NCI-H128 (cell line): ENCODE data around the gene ANO2.

Experiments used
- DNase-seq: peaks from one replicate; lab custom pipeline; 2025; ENCODE audit not compliant: unreplicated experiment; lab: John Stamatoyannopoulos, UW

ANO2 gene

DNA sequence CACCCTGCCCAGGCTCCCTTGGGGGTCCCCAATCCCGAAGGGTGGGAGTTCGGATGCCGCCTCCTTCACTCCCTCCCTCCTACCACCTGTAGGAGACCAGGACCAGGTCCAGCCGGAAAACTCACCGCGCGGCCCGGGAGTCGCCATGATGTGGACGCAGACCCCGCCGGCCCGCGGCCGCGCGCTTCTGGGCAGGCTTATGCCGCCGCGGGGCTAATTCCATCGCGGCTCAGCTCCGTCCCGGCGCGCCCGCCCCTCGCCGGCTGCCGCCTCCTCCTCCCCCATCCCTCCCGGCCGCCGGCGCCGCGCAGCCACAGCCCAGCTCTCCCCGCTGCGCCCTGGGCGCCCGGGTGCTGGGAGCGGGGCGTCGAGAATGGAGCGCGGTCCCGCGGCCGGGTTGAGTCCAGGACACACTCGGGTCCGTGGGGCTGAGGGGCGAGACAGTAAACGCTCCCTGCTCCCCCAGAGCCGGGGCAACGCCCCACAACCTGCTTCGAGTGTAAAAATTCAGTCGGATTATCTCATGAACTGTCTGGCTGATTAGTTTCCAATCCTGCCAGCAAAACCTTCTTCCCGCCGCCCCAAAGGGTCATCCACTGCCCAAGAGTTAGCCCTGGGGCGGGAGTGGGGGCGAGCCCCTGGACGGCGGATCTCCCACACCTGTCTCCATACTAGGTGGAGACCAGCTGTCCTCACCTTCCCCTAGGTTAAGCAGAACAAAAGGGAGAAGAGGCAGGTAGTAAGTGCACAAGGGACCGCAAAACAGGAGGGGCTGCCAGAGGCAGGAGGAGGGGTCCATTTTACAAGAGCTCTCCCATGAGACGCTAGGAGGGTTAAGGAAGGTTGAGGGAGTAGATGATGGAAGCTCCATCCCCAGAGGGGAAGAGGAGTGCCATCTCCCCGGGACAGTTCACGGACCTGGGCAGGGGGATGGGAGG, at the start of gene ANO2:
TSS of gene ANO2 (minus strand) at position 189 of the 938 bp plus-strand sequence. CDS start at position 147, 42 bp downstream.
- peak; percentile 22 for DNase-seq

- DNase-seq = no peak
Measured at GRCh38 chr12:5989621-5990020, 44.6 kb upstream of the ANO2 start.

- DNase-seq = peak; percentile 53
Measured at GRCh38 chr12:5988659-5989116, 43.6 kb upstream of the ANO2 start.

- no peak for DNase-seq
Measured at GRCh38 chr12:5988088-5988487, 43.0 kb upstream of the ANO2 start.

DNA sequence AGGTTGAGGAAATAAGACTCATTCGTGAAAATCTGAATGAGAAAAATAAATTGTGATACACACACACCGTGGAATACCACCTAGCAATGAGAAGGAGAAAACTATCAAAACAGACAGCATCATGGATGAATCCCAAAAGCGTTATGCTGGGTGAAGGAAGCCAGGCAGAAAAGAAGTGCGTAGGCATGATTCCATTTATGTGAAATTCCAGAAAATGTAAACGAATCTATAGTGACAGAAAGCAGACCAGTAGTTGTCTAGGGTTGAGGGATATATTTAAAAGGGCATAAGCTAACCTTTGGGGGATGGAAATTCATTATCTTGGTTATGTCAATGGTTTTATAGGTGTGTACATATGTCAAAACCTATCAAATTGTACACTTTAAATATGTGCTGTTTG, 42.5 kb upstream of the ANO2 start:
- DNase-seq = no peak

DNA sequence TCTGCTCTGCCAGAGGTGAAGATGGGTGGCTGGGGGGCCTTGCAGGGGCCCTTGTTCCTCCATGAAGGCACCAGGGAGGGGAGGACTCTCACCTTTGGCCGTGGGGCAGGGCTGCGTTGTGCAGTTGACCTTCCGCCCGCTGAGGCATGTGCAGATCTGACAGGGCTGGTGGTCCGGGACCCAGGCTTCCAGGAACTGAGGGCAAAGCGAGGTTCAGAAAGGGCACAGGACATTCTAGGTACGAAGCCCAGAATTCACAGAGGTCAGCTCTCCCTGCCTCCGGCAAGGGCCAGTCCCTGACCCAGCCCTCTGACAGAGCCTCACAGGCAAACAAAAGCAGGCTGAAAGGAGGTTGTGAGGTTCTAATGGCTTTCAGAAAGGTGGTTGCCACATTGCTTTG, 40.4 kb upstream of the ANO2 start:
- DNase-seq = no peak

- DNase-seq = no peak
Measured at GRCh38 chr12:5984873-5985272, 39.8 kb upstream of the ANO2 start.

GRCh38 chr12:5982106-5982505, 37.0 kb upstream of the ANO2 start:
- no peak for DNase-seq

GRCh38 chr12:5977556-5977955, 32.5 kb upstream of the ANO2 start:
- DNase-seq = no peak

GRCh38 chr12:5976711-5977110, 31.7 kb upstream of the ANO2 start:
- no peak for DNase-seq

DNA sequence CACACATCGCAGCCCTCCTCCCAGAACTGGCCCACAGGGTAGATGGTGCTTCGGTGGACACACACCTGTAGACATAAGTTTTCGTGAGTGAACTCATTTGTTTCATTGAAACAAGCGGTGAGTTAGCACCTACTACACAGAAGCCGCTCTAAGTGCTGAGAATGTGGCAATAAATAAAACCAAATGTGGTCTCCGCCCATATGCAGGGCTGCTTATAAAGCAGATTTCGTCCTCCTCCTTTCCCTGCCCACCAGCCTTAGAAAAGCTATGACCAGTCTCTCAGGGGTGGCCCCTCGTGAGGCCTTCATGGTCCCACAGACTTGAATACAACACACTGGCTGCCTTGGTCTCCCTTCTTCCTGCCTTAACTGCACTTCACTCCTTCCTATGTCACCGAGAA, 31.1 kb upstream of the ANO2 start:
- no peak for DNase-seq

- DNase-seq = no peak
Measured at GRCh38 chr12:5973461-5974115, 28.5 kb upstream of the ANO2 start.

GRCh38 chr12:5972387-5972786, 27.3 kb upstream of the ANO2 start:
- no peak for DNase-seq

DNA sequence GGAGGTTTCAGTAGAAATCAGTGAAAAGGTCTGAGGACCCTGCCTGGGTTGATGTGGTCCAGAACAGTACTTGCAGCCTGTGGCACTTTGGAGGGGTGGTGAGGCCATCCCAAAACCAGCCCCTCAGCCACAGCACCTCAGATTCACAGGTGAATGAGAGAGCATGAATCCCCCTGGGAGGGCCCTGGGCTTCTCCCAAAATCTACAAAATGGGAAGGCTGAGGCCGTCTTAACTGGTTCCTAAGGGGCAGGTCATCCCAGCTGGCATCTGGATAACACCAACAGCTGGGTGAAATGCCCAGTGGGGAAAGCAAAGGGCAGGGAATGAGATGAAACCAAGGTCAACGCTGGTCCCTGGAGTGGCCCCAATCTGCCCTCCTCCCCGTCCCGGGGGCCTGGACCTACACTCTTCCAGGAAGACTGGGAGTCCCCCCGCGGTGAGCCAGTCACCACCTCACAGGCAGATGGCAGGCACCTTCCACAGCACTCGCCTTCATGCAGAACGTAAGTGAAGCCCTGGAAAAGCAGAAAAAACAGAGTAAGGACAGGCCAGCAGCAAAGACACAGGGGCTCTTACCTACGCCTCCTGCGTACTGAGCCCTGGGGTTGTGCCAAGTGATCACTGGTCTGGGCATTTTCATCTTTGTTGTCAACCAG, 26.3 kb upstream of the ANO2 start:
- no peak for DNase-seq

- no peak for DNase-seq
Measured at GRCh38 chr12:5969974-5970690, 25.1 kb upstream of the ANO2 start.

- DNase-seq = no peak
Measured at GRCh38 chr12:5969156-5969973, 24.3 kb upstream of the ANO2 start.

GRCh38 chr12:5967645-5968415, 22.8 kb upstream of the ANO2 start:
- no peak for DNase-seq

DNA sequence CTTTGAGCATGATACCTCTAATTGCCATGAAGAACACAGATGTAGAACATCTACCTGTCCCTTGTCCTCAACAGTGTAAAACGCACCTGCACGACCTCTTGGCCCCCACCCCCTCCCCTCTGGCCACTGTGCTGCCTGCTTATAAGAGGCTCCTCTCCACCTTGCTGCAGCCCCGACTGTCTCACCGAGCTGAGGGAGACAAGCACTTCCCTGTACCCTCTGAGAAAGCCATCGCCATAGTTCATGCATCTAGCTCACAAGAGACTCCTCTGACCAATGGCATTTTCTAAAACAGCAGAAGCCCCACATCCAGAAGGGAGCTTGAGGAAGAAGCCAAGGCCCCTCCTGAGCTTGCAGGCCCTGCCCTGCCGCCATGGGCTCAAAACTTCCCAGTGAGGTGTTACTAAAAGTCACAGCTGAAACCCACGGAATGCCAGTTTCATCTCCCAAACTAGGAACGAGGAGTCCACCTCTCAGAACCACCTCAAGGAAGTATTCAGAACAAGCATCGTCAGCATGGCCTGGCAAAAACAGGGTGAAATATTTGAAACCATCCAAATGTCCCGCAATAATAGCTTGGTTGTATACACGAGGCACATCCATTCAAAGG, 21.5 kb upstream of the ANO2 start:
- DNase-seq = no peak

- peak; percentile 36 for DNase-seq
Measured at GRCh38 chr12:5965950-5966383, 20.9 kb upstream of the ANO2 start.
